NAMALWA (cell line): Measurements from ENCODE around the gene NPAS2.

Source experiments
- DNase-seq: peaks from one replicate; pipeline ENCODE4 v3.0.0-alpha.2; 2015; ENCODE audit warnings: low spot score

NPAS2 gene

DNA sequence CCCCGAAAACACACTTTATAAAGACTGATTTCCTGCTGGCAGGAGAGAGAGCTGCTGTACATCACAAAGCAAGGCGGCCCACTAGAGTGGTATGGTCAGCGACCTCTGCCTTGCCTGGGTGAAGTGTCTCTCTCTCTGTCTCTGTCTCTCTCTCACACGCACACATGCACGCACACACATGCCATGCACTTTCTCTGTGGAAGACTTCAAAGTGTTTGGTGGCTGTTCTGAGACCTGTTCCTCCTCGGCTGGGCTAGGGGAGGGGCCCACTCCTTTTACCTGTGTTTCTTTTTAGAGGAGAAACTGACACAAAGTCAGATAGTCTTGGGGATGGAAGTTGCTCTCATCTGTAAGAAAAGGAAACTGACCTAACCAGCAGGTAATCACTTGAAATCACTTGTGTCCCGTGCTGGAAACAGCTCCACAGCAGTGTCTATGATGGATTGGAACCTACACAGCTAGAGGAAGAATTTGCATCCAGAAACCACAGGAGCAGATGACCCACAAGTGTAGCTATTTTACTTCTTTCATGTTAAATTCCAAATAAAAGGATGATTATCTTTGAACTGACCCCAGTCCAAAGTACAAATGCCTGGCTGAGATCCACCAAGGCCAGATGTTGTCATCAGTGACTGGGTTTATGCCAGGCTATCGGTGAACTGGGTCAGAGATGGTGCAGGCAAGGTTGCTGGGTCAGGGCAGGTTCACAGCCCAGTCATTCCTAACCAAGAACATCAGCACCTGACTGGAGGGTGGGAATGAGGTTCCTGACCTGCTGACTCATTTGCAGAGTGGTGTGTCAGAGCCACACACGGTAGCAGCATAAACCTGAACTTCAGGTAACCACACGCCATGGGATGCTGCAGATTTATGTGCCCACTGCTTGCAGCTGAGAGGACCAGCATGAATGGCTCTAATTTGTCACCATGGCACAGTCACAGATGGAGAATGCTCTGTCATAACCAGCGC is 63.0 kb downstream of the NPAS2 start:
- DNase-seq: no peak

DNA sequence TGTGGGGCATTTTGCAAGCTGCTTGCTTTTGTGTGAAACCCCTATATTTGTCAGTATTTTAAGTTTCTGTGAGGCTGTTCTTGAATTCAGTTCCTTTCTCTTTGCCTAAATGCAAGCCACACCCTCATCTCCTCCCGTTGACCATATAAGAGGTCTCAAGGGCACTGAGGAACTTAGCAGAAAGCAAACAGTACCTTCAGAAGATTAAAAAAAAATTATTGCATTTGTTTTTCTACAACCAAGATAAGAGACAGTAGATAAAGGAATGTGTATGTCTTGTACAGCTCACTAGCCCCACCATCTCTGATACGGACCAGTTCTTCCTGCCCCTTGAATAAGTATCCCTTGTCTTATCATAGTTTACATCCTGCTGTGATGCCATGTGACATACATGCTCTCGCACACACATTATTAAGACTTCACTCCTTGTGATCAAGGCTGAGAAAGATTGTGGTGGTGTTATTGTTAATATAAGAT is 64.2 kb downstream of the NPAS2 start:
- DNase-seq: no peak

DNA sequence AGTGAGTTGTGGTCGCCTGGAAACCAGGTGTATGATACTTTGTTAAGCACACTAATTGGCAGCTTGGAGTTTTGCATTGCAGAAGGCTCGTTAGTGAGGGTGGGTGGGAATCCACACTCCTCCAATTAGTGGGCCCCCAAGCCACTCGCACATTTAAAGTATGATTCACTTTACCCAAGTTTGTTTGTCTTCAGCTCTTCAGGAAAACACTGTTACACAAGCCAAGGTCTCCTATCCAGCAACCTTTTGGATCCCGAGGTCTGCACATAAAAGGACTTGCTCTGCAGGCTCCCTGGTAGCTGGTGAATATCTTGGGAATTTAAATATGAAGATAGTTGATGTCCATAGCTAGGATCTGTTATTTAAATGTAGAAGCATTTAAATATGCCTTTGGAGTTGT is 66.1 kb downstream of the NPAS2 start:
- DNase-seq: no peak

DNA sequence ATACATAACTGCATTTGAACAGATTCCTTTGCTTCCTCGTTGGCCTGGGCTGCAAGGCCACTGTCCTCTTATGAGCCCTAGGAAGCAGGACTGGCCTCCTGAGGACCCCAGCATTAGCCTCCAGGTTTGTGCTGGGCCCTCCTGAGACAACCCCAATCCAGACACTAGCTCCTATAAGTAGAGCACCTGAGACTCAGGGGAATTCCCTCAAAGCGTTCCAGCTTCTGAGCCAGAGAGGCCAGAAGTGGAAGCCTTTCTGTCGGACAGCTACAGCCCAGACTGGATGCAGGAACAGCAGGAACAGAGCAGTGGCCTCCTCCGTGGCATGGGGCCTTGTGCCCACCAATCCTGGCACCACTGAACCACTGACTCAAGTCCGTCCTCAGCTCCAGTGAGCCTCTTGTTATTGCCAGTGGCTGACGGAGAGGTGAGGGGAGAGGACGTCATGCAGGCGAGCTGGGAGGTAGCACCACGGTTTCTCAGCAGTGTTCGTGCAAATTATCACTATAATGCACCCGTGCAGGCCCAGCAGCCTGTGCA is 67.2 kb downstream of the NPAS2 start:
- no peak for DNase-seq

DNA sequence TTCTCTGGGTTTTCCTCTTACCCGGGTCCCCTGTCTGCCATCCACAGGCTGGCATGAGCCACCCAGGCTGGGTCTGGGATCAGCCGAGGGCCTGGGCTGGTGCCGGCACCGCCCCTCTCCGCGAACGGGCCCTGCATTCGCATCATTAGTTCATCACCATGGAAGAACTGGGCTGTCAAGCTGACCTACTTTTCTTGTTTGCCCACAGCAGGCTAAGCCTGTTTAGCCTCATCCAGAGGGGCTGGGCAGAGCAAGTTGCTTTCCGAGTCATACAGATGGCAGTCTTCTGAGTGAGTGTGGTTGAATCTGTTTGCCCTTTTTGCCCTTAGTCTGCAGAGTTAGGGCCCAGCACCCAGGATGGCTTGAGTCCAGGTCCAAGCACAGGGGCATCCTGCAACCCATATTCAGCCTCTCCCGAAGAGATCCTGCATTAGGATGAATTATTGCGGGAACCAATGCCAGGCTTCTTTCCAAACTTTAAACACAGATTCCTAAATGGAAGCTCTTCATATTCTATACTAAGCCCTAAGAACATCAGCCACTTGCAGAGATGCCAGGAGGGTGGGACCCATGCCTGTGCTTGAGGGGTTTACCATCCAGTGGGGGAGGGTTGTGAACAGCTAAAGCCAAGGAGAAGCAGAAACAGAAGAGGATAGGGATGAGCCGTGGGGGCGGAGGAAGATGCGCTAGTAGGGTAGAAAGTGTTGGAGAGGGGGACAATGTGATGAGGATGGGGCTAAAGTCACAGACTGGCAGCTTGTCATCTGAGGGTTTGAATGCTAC is 68.0 kb downstream of the NPAS2 start:
- no peak for DNase-seq

DNA sequence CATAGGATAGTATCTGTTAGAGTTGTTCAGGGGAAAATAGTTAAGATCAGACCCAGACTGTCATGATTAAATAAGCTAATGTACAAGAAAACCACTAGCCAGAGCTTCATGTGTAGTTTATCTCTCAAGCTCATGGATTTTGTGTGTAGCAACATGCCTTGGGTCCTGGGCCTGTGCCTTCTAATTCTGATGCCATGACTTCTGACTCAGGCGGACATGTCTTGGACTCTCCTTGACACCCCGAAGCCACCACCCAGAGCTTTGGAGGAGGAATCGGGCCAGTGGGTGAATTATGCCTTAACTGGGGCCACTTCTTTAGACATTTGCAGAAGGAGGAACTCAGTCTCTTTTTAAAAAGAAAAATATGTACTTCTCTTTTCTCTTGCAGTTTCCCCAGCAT is 68.7 kb downstream of the NPAS2 start:
- DNase-seq: no peak

DNA sequence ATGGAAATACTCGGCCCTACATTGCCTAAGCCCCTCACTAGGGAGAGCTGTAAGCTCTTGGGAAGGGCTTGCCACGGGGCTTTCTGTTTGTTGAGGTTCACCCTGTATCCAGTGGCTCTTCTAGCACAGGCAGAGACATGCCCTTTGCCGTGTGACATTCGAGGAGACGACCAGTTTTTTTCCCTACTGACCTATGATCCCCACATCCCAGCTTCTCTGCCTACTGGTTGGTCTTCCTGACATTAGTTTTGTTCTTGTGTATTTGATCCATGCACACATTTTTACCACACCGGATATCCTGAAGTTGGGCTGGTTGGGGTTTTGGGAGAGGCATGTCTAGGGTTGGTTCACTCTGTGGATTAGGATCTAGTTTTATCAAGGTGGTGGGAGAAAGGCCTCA is 69.3 kb downstream of the NPAS2 start:
- DNase-seq: no peak

DNA sequence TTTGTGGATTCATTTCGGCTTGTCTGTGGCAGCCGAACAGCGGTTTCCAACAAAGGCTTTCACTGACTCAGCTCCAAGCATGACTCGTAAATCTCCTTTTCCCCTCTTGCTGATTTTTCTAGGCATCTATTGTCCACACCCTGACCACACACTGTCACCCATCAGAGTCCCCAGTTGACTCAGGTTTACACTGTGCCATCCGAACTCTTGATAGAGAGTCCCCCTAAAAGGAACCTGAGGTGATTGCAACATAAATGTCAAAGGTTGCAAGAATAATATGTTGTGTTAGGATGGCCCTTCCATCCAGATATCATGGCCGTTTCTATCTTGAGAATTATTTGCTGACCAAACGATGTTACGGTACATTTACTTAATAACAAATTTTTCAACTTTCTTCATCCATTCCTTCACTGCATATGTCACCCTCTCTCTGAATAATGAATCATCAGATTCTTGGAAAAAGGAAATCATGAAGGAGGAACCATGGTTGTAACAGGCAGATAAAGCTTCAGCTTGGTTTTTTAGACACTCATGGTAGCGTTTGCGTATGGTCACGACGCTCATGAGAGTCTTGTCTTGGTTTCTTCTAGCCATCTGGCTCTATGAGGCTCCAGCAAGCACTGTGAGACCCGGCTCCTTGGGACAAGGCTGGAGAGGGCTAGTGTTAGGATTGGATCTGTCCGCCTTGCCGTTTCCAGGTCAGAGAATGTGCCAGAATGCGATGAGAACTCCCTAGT is 72.1 kb downstream of the NPAS2 start:
- DNase-seq: no peak

DNA sequence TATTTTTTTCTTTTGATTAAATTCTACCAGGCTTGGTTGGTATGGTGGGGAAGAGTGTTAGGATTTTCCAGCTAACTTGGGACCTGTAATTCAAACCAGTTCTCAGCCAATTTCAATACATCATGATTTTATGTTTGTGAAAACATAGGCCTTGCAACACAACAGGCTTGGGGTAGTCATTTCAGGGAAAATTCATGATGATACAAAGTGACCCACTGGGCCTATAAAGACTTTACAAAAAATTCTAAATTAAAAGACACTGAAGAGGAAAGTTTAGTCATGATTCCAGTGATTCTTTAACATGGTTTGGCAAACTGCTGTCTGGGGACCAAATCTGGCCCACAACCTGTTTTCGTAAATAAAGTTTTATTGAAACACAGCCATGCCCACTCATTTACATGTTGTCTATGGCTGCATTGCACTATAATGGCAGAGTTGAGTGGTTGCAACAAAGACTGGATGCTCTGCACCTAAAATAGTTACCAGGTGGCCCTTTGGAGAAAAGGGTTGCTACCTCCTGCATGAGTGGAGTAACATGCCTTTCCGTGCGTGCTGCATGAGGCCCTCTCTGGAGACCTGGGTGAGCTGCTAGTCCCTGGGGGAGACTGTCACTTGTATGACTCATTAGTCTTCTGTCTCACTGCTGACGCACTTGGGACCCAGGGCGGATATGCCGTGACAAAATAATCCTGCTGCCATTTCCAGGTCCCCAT is 73.6 kb downstream of the NPAS2 start:
- DNase-seq: no peak

DNA sequence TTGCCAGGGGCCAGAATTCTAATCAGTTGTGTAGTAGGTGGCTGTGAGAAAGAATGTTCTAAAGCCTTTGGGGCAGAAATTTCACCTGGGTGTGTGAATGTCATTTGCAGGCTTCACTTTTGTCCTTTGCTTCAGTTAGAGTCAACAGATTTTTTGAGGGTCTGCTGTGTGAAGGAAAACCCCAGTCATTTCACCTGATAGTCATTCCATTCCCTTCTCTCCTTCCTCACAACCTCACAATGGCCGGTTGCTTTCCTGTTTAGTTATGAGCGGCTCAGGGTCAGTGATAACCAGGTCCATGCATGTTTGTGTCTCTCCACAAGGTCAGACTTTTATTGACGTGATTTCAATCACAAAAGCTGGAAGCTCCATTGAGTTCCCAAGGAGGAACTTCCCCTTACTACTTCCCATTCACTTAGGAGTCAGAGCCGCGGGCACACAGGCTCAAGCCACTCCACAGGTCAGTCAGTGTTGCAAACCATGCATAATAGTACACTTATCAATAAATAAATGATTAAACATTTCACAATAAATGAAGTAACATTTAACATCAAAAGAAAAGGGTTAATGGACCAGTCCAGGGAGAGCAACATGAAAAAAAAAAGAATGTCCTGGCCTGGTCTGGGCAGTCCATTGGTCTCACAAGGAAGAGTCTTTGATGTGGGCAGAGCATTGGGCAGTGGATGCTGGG is 74.3 kb downstream of the NPAS2 start:
- no peak for DNase-seq

DNA sequence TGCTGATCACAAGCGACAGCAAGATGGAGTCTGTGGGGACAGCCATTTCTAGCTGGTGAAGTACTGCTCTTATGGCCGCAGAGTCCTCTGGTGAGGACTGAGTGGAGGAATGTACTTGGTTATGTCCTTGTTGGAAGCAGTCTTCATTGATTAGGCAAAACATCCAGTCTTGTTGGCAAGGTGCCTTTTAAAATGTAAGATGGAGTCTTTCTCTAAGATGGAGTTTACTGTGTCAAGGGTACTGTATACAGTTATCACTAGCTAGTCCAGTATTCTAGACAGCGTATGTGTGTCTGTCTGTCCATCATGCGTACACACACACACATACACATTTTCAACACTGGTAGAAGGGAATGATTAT is 74.8 kb downstream of the NPAS2 start:
- DNase-seq: no peak

DNA sequence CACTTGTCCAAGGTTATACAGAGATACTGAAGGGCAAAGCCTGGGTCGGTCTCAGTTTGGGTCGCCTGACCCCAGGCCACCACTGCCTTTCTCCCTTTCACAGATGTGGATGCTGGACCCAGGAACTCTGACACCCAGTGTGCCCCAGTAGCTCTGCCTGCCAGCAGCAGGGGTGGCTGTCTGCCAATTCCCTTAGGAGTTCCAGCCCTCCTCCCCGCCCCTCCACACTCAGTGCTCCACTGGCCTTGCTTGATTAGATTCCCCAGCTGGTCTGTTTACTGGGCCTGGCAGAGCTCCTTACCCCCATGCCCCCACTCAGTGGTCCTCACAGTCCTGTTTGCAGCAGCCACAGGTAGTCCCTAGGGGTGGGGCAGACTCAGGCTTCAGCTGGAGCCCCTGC is 75.5 kb downstream of the NPAS2 start:
- DNase-seq: no peak

DNA sequence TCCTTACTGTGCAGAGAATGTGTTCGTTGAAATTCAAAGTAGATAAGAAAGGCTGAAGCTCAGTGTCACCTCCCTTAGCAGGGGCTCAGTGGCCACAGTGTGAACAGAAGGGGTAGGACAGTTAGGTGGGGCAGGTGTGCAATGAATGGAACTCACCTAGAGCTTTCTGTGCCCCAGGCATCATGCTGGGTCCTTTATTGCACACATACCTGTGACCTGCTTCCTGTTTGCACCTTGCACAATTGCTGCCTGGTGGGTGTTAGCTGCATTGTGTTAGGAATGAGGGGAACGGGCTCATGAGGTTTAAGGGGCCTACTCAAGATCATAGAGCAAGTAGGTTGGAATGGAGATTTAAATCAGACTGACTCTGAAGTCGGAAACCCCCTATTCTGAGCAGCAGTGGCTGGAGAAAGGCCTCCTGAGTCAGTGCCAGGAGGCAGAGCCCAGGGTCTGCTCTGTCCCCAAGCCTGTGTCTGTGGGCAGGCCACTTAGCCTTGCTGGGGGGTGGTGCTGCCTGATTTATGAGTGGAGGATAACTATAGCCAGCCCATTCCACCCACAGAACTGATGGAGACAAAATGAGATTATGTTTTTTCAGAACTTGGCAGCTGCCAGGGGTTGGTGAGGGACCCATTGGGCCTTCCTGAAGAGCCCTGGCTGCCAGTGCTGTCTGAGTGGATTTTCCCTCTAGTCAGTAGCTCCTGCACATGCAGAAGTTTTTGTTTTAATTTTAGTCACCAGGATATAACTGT is 76.2 kb downstream of the NPAS2 start:
- no peak for DNase-seq

DNA sequence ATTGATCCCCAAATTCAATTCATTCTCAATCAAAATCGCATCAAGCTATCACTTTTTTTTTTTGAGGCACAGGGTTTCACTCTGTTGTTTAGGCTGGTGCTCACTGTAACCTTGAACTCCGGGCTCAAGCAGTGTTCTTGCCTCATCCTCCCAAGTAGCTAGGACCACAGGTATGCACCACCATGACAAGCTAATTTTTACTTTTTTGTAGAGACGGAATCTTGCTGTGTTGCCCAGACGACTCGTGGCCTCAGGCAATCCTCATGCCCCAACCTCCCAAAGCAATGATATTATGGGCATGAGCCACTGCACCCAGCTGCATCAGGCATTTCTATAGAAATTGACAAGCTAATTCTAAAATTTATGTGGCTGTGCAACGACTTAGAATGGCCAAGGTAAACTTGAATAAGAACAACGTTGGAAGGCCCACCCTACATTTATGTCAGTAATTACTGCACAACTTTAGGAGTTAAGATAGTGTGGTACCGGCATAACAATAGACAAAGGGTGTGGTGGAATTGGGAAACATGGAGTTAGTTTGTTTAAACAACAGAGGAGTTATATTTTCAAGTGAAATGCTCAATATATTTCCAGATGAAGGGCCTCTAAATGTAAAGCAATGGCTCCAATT is 78.2 kb downstream of the NPAS2 start:
- no peak for DNase-seq

DNA sequence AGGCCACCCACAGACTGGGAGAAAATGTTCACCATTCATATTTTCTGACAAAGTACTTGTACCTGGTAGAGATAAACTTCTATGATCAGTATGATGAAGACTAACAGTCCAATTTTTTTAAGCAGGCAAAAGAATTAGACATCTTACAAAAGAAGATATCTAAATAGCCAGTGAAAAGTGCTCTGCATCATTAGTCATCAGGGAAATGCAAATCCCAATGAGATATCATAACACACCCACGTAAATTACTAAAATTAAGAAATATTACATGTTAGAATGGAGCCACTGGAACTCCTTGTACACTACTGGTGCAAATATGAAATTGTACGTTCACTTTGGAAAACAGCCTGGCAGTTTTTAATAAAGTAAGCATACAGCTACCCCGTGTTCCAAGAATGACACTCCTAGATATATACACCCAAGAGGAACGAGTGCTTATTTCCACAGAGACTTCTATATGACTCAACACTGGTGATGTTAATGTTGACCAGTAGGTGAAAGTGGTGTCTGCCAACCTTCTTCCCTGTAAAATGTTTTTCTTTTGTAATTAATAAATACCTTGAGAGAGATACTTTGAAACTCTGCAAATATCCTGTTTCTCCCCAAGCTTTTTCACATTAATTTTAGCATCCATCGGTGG is 80.3 kb downstream of the NPAS2 start:
- no peak for DNase-seq

DNA sequence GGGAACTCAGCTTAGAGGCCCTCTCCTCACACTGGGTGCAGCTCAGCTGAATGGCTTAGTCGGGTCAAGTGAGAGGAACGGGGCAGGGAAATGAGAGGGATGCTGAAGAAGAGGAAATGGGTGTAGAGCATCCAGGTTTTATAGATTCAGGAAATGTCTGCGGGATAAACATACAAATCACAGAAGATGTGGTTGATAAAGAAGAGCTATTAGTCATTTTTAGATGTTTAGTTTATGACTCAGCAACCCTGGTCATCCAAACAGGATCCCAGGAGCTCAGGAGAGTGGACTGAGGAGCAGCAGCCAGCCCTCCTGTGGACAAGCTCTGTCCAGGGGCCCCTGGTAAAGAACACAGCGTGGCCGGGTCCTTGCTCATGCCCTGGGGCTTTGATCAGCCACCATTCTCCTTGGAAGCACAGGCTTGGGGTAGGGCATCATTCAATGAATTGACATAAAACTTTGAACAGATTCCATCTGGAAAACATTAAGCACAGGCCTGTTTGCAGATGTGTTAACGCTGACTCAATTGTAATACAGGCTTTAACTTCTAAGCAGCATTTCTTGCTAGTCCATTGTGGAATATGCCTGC is 83.0 kb downstream of the NPAS2 start:
- no peak for DNase-seq

DNA sequence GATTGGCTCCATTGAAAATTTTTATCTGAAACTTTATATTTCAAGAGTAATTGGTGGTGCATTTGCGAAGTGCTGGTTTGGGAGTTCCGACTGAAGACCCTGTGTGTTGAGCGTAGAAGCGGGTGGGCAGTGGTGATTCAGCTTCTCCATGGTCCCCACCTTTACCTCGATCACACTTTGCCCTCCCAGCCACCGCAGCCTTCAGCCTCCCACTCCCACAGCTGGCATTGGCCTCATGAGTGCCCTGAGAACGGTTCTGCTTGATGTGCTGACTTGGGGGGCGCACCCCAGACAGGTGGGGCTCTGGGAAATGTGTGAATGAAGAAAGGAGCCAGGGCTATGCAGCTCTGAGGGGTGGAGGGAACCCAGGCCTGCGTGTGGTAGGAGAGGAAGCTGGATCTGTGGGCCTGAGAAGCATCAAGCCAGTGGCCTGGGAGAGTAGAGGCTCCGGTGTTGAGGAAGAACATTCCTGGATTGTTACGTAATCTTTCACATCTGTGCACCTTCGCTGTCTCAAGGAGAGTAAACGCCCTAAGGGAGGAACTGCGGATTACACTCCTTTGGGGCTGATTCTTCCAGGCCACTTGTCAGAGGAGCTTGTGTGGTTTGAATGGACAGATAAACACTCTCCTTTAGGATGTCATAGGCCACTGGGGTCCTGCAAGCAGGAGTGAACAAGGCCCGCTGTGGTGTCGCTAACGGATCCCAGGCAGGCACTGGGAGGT is 83.8 kb downstream of the NPAS2 start:
- DNase-seq: no peak

DNA sequence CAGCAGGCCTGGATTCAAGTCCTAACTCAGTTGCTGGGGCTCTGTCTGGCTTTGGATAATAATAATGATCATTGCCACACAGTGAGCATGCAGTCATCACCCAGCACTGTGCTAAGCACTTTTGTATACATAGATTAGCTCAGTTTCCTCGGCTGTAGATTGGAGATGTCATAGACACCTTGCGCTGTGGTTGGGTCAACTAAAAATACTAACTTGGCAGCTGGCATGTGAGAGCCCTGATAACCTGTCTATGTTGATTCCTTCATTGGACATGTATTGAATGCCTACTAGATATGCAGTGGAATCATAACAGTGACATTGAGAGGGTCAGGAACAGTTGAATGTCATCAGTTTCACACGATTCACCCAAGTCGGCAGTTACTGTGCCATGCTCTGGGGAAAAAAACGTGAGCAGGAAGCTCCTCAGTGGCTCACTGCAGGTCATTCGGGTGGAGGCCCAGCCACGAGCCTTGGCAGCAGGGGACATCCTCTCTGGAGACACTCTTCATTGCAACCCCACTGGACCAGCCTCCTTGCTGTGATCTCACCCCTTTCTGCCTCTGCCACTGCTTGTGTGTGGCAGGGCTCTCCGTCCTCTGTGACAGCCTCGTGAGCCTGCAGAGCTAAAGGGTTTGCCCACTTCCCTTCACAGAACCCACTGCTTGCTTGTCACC is 85.3 kb downstream of the NPAS2 start:
- no peak for DNase-seq
